Activated T-helper 1 cell treated with anti-CD3 and anti-CD28 coated beads, Interleukin-12 subunit alpha, Interleukin-12 subunit beta, Interleukin-2, Interleukin-4 antibody, amounts not matched to agents 30 ng/mL and 10 ng/mL and 1 ng/mL, durations not matched to agents 14 hours and 24 hours and 36 hours (primary cell): ENCODE measurements around the gene NRBP1. TPM values are rescaled to one million over a fixed set of nuclear protein-coding genes. Genes with fewer than 3 reads are reported as not detected.

ENCODE experiments used
- DNase-seq: peaks from one replicate; pipeline ENCODE4 v3.0.0; 2021; ENCODE audit warnings: low spot score
- H3K27ac Mint-ChIP-seq: one replicate; pipeline ENCODE4 v1.8.0; 2021; ENCODE audit warnings: mild to moderate bottlenecking, mixed read lengths
- H3K27me3 Mint-ChIP-seq: one replicate; pipeline ENCODE4 v1.8.0; 2022; ENCODE audit warnings: mild to moderate bottlenecking, moderate library complexity, mixed read lengths; ENCODE audit not compliant: insufficient read depth
- H3K36me3 Mint-ChIP-seq: one replicate; pipeline ENCODE4 v1.8.0; 2021; ENCODE audit warnings: low read depth, mixed read lengths
- H3K4me1 Mint-ChIP-seq: one replicate; pipeline ENCODE4 v1.8.0; 2021; ENCODE audit warnings: low read depth, mixed read lengths
- H3K4me3 Mint-ChIP-seq: one replicate; pipeline ENCODE4 v1.8.0; 2021; ENCODE audit warnings: mild to moderate bottlenecking, moderate library complexity, mixed read lengths
- H3K9me3 Mint-ChIP-seq: one replicate; pipeline ENCODE4 v1.8.0; 2021; ENCODE audit warnings: mixed read lengths
- intact Hi-C: fragments of 100-400 bp; cut with micrococcal nuclease; formaldehyde crosslinking; loops from one replicate; pipeline ENCODE4 v1.15.1; 2024
- total RNA-seq: library from RNA; stranded (reverse); gene quantifications from 2 replicates; pipeline ENCODE4 v1.2.3, GENCODE V29; 2022

The NRBP1 gene
- total RNA-seq, 1 donor from 2014 or later = 99.7 TPM

DNA sequence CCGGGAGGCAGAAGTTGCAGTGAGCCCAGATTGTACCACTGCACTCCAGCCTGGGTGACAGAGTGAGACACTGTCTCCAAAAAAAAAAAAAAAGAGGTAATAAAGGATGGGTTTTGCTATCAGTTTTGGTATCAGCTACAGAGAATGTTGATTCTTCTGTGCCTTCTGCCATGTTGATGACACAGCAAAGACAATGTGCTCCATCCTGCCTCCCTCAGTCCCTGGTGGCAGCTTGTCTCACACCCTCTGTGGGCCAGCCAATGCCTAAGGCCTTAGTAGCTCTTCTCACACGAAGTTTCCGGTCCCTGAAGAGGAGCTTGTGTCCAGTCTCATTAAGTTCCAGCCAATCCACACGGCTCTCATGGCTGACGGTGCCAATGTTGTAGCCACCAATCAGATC, 43.5 kb downstream of the NRBP1 start:
- no peaks in the 10 kb centered on the region for H3K27me3 Mint-ChIP-seq
- no peaks in the 10 kb centered on the region for H3K9me3 Mint-ChIP-seq
- peaks cover 6% of the 10 kb centered on the region for H3K36me3 Mint-ChIP-seq
- no peak for DNase-seq
- intact Hi-C loops = no loop called here
- no peak overlapping the region for H3K27ac Mint-ChIP-seq
- no peaks in the 10 kb centered on the region for H3K4me1 Mint-ChIP-seq
- no peak overlapping the region for H3K4me3 Mint-ChIP-seq

GRCh38 chr2:27485496-27485895, 57.1 kb downstream of the NRBP1 start:
- H3K27me3 Mint-ChIP-seq = no peaks in the 10 kb centered on the region
- H3K36me3 Mint-ChIP-seq = peaks cover 4% of the 10 kb centered on the region
- no peak overlapping the region for H3K4me3 Mint-ChIP-seq
- H3K4me1 Mint-ChIP-seq = peaks cover 15% of the 10 kb centered on the region
- intact Hi-C loops = loop anchor here (5.0 to 10.0 kb wide), 2 partner anchors 268 to 401 kb away; partner anchors contain the start of genes CAD and KHK
- H3K27ac Mint-ChIP-seq = no peak overlapping the region
- no peaks in the 10 kb centered on the region for H3K9me3 Mint-ChIP-seq
- DNase-seq = no peak

DNA sequence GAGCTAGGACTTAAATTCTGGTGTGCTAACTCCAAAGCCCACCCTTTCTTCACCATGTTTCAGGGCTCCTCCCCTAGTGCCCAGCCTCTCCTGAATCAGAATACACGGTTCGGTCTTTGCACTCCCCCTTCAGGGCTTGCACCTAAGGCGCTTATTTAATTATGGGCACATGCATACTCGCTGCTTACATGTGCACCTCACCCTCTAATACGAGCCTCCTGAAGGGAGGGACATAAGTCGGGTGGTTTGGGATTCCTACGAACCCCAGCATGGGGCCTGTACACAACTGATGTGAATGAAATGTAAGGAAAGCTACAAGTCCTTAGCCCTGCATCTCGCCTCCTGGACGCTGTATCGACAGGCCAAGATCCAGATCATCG, 60.7 kb downstream of the NRBP1 start:
- peak overlapping the region; percentile 91 for H3K4me3 Mint-ChIP-seq
- H3K36me3 Mint-ChIP-seq = no peaks in the 10 kb centered on the region
- H3K4me1 Mint-ChIP-seq = peaks cover 22% of the 10 kb centered on the region
- H3K9me3 Mint-ChIP-seq = no peaks in the 10 kb centered on the region
- no peak for DNase-seq
- H3K27ac Mint-ChIP-seq = peak overlapping the region; percentile 91
- H3K27me3 Mint-ChIP-seq = peaks cover 9% of the 10 kb centered on the region
- intact Hi-C loops = loop anchor here (1.0 to 10.0 kb wide), 11 partner anchors 61 to 404 kb away; partner anchors contain the start of genes CAD, EIF2B4, GTF3C2 and KHK

- Mint-ChIP-seq H3K36me3 (no peaks in the 10 kb centered on the region), H3K27ac (peak within 1 kb of the TSS; percentile 91), H3K4me1 (peaks cover 22% of the 10 kb centered on the region), H3K27me3 (peaks cover 13% of the 10 kb centered on the region), H3K9me3 (no peaks in the 10 kb centered on the region), H3K4me3 (peak within 1 kb of the TSS; percentile 91)
- peak; percentile 98 for DNase-seq
- intact Hi-C loops = loop anchor here (1.0 to 10.0 kb wide), 11 partner anchors 61 to 405 kb away; partner anchors contain the start of genes CAD, EIF2B4, GTF3C2 and KHK
Measured at GRCh38 chr2:27489498-27490397, 61.3 kb downstream of the NRBP1 start, which contains the start of gene IFT172. TSS of gene IFT172 (minus strand) at chr2:27489743. CDS start at chr2:27489653, 90 bp downstream.

Other genes with a start within 250 kb of the NRBP1 start
- 107 and 111 TPM in 2 replicates for gene ATRAID, start 216.6 kb upstream of the NRBP1 start, total RNA-seq
- gene SLC5A6, start 216.4 kb upstream of the NRBP1 start, total RNA-seq = 89.2 and 105 TPM in 2 replicates
- 135 and 138 TPM in 2 replicates for gene CAD, start 211.3 kb upstream of the NRBP1 start, total RNA-seq
- 2.1 and 2.2 TPM in 2 replicates for gene SLC30A3, start 165.6 kb upstream of the NRBP1 start, total RNA-seq
- gene DNAJC5G, start 153.2 kb upstream of the NRBP1 start, total RNA-seq = not detected in 2 replicates
- 0.26 TPM in 1 of 2 replicates, not detected in the other for gene TRIM54, start 146.2 kb upstream of the NRBP1 start, total RNA-seq
- 1.4 and 1.8 TPM in 2 replicates for gene UCN, start 120.2 kb upstream of the NRBP1 start, total RNA-seq
- 85.9 and 89.9 TPM in 2 replicates for gene MPV17, start 105.5 kb upstream of the NRBP1 start, total RNA-seq
- 86.3 and 86.6 TPM in 2 replicates for gene GTF3C2, start 71.9 kb upstream of the NRBP1 start, total RNA-seq
- gene EIF2B4, start 58.3 kb upstream of the NRBP1 start, total RNA-seq = 53.9 and 55.8 TPM in 2 replicates
- 134 and 137 TPM in 2 replicates for gene SNX17, start 58.0 kb upstream of the NRBP1 start, total RNA-seq
- 14.5 and 16.2 TPM in 2 replicates for gene ZNF513, start 47.9 kb upstream of the NRBP1 start, total RNA-seq
- gene PPM1G, start 19.0 kb upstream of the NRBP1 start, total RNA-seq = 158 and 160 TPM in 2 replicates
- gene KRTCAP3, start 13.8 kb downstream of the NRBP1 start, total RNA-seq = 3.5 and 5.7 TPM in 2 replicates
- 13.4 and 13.5 TPM in 2 replicates for gene IFT172, start 61.1 kb downstream of the NRBP1 start, total RNA-seq
- 0.10 TPM in 1 of 2 replicates, not detected in the other for gene FNDC4, start 66.6 kb downstream of the NRBP1 start, total RNA-seq
- not detected in 2 replicates for gene GCKR, start 68.2 kb downstream of the NRBP1 start, total RNA-seq
- 24.6 and 25.0 TPM in 2 replicates for gene ZNF512, start 154.4 kb downstream of the NRBP1 start, total RNA-seq
- gene CCDC121, start 200.4 kb downstream of the NRBP1 start, total RNA-seq = 0.66 and 1.3 TPM in 2 replicates
- 48.3 and 51.0 TPM in 2 replicates for gene GPN1, start 200.4 kb downstream of the NRBP1 start, total RNA-seq
- gene SUPT7L, start 235.0 kb downstream of the NRBP1 start, total RNA-seq = 32.5 and 35.2 TPM in 2 replicates
- gene SLC4A1AP, start 235.3 kb downstream of the NRBP1 start, total RNA-seq = 29.7 and 29.8 TPM in 2 replicates